ENCODE data around the gene POLR2C. TPM values are rescaled to one million over a fixed set of nuclear protein-coding genes. Genes with fewer than 3 reads are reported as not detected.

POLR2C gene
- total and polyA plus RNA-seq, 9 donors = 54.9 to 96.9 (median 68.9) TPM

- Histone ChIP-seq H3K27ac (no peak overlapping the region), H3K4me1 (ENCODE audit: insufficient read depth) (peaks cover 8% of the 10 kb centered on the region), H3K27me3 (no peaks in the 10 kb centered on the region), H3K4me3 (no peak overlapping the region), H3K36me3 (no peaks in the 10 kb centered on the region), H3K9me3 (no peaks in the 10 kb centered on the region)
- 75 to 83% (median 80%) methylated on average over 3 of the region's 3 CpGs for WGBS, 3 donors
- no peak for DNase-seq
- TF ChIP-seq POLR2A (IDR thresholded peaks at IDR 0.05) (no peak), CTCF (IDR thresholded peaks at IDR 0.05) (no peak), EP300 (IDR thresholded peaks at IDR 0.05) (no peak)
- intact Hi-C loops (cut with DNase I) = no loop called here
These were observed 17.8 kb upstream of the POLR2C start for GRCh38 chr16:57444711-57445110.

- Histone ChIP-seq H3K36me3 (no peaks in the 10 kb centered on the region), H3K4me1 (ENCODE audit: insufficient read depth) (peaks cover 8% of the 10 kb centered on the region), H3K27ac (no peak overlapping the region), H3K9me3 (no peaks in the 10 kb centered on the region), H3K4me3 (no peak overlapping the region), H3K27me3 (no peaks in the 10 kb centered on the region)
- DNase-seq = no peak
- TF ChIP-seq POLR2A (IDR thresholded peaks at IDR 0.05) (no peak), CTCF (IDR thresholded peaks at IDR 0.05) (no peak), EP300 (IDR thresholded peaks at IDR 0.05) (no peak)
- intact Hi-C loops (cut with DNase I) = no loop called here
- 89 to 94% (median 93%) methylated on average over 2 of the region's 2 CpGs for WGBS, 3 donors
These were observed 17.0 kb upstream of the POLR2C start for GRCh38 chr16:57445510-57445909.

- peaks cover 8% of the 10 kb centered on the region for H3K4me1 ChIP-seq (ENCODE audit: insufficient read depth)
- peak overlapping the region; percentile 10 to 68 for H3K27ac ChIP-seq
- no peaks in the 10 kb centered on the region for H3K27me3 ChIP-seq
- peak overlapping the region; percentile 81 for H3K4me3 ChIP-seq
- intact Hi-C loops (cut with DNase I) = no loop called here
- DNase-seq = peak in 1 of 5 donors; percentile 49
- TF ChIP-seq CTCF (IDR thresholded peaks at IDR 0.05) (no peak), EP300 (IDR thresholded peaks at IDR 0.05) (no peak), POLR2A (IDR thresholded peaks at IDR 0.05) (no peak)
- no peaks in the 10 kb centered on the region for H3K36me3 ChIP-seq
- 2 to 3% (median 2%) methylated on average over 28 of the region's 28 CpGs for WGBS, 3 donors
- no peaks in the 10 kb centered on the region for H3K9me3 ChIP-seq
These were observed 15.8 kb upstream of the POLR2C start for GRCh38 chr16:57446531-57447185.

- Histone ChIP-seq H3K4me1 (ENCODE audit: insufficient read depth) (peaks cover 8% of the 10 kb centered on the region), H3K36me3 (no peaks in the 10 kb centered on the region), H3K27ac (peak within 1 kb of the TSS; percentile 10 to 68), H3K9me3 (no peaks in the 10 kb centered on the region), H3K27me3 (no peaks in the 10 kb centered on the region), H3K4me3 (peak within 1 kb of the TSS; percentile 81)
- WGBS, 3 donors = 0 to 1% (median 0%) methylated on average over 34 to 68 of the region's 68 CpGs
- intact Hi-C loops (cut with DNase I) = no loop called here
- TF ChIP-seq POLR2A (IDR thresholded peaks at IDR 0.05) (peak; percentile 85), EP300 (IDR thresholded peaks at IDR 0.05) (no peak)
- peak; percentile 94 to 97 (median 95) for DNase-seq
These were observed 15.1 kb upstream of the POLR2C start, which contains the start of the genes CIAPIN1 and COQ9 for GRCh38 chr16:57447186-57447962. Gene CIAPIN1, minus strand, starts transcription at chr16:57447385. Its CDS starts 6,457 bp downstream, at chr16:57440928. Gene COQ9, plus strand, starts transcription at chr16:57447479. Its CDS starts 27 bp downstream, at chr16:57447506.
